ENCODE measurements around the gene CCL11. TPM values are rescaled to one million over a fixed set of nuclear protein-coding genes. Genes with fewer than 3 reads are reported as not detected.

CCL11 gene
- total RNA-seq, 1 experiment from 2014 or later = not detected

DNA sequence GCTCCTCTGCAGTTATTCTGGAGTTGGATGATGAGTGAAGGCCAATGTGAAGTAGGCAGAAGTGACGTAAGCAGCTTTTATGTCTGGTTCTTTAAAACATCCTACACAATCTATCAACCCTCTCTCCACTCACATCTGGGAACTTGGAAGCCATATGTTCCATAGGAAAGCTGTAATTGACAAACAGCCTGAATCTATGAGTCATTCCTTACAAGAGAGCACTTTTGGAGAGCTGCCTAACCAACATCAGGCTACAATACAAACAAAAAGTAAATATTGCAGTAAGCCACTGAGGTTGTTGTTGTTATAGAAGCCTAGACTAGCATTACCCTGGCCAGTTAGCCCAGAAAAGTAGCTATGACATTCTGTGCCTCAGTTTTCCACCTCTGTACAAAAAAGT, 9.7 kb upstream of the CCL11 start:
- DNase-seq (ENCODE audit: low spot score) = no peak

DNA sequence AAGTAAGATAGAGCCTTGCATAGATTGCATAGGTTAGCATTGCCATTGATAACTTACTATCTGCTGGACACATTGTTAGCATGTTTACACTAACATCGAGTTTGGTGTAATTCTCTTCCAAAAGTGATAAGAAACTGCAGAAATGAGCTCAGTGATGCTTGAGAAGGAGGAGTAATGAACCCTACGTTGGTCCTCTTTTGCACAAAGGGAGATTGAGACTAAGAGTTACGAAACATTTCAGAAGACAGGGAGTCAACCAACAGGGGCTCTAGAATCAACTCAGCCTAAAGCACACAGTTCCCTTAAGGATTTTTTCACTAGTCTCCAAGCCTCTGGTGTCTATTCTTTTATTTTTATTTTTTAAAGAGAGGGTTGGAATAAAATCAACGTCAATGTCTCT, 8.7 kb upstream of the CCL11 start:
- DNase-seq (ENCODE audit: low spot score) (no peak), ATAC-seq (no peak)
- Mint-ChIP-seq H3K27ac (no peak overlapping the region), H3K9me3 (no peaks in the 10 kb centered on the region), H3K4me1 (no peaks in the 10 kb centered on the region), H3K36me3 (no peaks in the 10 kb centered on the region), H3K4me3 (no peak overlapping the region), H3K27me3 (ENCODE audit: low read depth) (peaks cover 27% of the 10 kb centered on the region)
- ChIA-PET POLR2A (interaction anchor here (0.6 kb wide), 1 partner anchor 45 kb away, joined by 4 read pairs; no protein-coding TSS in a partner anchor), CTCF (interaction anchor here (0.8 to 1.1 kb wide), 2 partner anchors 85 to 106 kb away, joined by 3 to 6 read pairs; no protein-coding TSS in a partner anchor)
- no peak for TF ChIP-seq MXD4 (CRISPR knock-in tag; IDR thresholded peaks at IDR 0.05; ENCODE audit: borderline replicate concordance)
- TF ChIP-seq, protein P1, sequence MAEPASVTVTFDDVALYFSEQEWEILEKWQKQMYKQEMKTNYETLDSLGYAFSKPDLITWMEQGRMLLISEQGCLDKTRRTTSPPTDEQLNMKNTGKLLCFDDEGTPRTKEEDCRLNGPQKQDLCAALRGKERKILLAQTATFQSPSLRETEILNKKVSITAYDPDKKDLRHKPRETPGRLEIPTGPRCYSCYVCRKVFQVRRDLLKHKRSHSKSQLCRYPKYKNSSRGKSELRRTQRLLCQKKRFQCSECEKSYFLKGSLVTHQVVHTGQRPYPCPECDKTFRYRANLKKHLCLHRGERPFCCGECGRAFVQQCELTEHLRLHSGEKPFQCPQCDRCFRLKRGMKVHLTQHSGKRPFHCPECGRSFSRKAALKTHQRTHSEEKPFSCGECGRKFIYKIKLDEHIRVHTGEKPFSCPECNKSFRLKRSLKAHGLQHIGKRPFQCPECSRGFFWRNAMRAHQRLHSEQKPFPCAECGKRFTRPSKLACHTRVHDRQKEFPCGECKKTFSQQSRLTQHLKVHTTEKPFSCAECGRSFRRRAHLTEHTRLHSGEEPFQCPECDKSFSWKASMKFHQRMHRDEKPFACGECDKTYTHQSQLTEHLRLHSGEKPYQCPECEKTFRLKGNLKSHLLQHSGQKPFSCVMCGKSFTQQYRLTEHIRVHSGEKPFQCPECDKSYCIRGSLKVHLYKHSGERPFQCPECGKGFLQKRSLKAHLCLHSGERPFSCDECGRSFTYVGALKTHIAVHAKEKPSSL (CRISPR knock-in tag; conservative IDR thresholded peaks at IDR 0.05) = no peak
- no peak for TF ChIP-seq IRF2 (CRISPR knock-in tag; IDR thresholded peaks at IDR 0.05; ENCODE audit: borderline replicate concordance, low read depth)
- TF ChIP-seq NR1H2 (CRISPR knock-in tag; IDR thresholded peaks at IDR 0.05) = no peak
- TF ChIP-seq, protein P2, sequence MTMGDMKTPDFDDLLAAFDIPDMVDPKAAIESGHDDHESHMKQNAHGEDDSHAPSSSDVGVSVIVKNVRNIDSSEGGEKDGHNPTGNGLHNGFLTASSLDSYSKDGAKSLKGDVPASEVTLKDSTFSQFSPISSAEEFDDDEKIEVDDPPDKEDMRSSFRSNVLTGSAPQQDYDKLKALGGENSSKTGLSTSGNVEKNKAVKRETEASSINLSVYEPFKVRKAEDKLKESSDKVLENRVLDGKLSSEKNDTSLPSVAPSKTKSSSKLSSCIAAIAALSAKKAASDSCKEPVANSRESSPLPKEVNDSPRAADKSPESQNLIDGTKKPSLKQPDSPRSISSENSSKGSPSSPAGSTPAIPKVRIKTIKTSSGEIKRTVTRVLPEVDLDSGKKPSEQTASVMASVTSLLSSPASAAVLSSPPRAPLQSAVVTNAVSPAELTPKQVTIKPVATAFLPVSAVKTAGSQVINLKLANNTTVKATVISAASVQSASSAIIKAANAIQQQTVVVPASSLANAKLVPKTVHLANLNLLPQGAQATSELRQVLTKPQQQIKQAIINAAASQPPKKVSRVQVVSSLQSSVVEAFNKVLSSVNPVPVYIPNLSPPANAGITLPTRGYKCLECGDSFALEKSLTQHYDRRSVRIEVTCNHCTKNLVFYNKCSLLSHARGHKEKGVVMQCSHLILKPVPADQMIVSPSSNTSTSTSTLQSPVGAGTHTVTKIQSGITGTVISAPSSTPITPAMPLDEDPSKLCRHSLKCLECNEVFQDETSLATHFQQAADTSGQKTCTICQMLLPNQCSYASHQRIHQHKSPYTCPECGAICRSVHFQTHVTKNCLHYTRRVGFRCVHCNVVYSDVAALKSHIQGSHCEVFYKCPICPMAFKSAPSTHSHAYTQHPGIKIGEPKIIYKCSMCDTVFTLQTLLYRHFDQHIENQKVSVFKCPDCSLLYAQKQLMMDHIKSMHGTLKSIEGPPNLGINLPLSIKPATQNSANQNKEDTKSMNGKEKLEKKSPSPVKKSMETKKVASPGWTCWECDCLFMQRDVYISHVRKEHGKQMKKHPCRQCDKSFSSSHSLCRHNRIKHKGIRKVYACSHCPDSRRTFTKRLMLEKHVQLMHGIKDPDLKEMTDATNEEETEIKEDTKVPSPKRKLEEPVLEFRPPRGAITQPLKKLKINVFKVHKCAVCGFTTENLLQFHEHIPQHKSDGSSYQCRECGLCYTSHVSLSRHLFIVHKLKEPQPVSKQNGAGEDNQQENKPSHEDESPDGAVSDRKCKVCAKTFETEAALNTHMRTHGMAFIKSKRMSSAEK (CRISPR knock-in tag; IDR thresholded peaks at IDR 0.05; ENCODE audit: borderline replicate concordance) = no peak
- no peak for TF ChIP-seq ZNF121 (CRISPR knock-in tag; IDR thresholded peaks at IDR 0.05)
- TF ChIP-seq, protein P3, sequence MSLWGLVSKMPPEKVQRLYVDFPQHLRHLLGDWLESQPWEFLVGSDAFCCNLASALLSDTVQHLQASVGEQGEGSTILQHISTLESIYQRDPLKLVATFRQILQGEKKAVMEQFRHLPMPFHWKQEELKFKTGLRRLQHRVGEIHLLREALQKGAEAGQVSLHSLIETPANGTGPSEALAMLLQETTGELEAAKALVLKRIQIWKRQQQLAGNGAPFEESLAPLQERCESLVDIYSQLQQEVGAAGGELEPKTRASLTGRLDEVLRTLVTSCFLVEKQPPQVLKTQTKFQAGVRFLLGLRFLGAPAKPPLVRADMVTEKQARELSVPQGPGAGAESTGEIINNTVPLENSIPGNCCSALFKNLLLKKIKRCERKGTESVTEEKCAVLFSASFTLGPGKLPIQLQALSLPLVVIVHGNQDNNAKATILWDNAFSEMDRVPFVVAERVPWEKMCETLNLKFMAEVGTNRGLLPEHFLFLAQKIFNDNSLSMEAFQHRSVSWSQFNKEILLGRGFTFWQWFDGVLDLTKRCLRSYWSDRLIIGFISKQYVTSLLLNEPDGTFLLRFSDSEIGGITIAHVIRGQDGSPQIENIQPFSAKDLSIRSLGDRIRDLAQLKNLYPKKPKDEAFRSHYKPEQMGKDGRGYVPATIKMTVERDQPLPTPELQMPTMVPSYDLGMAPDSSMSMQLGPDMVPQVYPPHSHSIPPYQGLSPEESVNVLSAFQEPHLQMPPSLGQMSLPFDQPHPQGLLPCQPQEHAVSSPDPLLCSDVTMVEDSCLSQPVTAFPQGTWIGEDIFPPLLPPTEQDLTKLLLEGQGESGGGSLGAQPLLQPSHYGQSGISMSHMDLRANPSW (CRISPR knock-in tag; conservative IDR thresholded peaks at IDR 0.05; ENCODE audit: low read depth) = no peak
- TF ChIP-seq ZBTB21 (CRISPR knock-in tag; IDR thresholded peaks at IDR 0.05; ENCODE audit: borderline replicate concordance) = no peak
- no peak for TF ChIP-seq JAZF1 (CRISPR knock-in tag; IDR thresholded peaks at IDR 0.05)
- no peak for TF ChIP-seq OVOL2 (CRISPR knock-in tag; IDR thresholded peaks at IDR 0.05; ENCODE audit: borderline replicate concordance)
- TF ChIP-seq, protein P4, sequence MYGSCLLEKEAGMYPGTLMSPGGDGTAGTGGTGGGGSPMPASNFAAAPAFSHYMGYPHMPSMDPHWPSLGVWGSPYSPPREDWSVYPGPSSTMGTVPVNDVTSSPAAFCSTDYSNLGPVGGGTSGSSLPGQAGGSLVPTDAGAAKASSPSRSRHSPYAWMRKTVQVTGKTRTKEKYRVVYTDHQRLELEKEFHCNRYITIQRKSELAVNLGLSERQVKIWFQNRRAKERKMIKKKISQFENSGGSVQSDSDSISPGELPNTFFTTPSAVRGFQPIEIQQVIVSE (CRISPR knock-in tag; IDR thresholded peaks at IDR 0.05; ENCODE audit: borderline replicate concordance) = no peak
- TF ChIP-seq ZNF219 (CRISPR knock-in tag; IDR thresholded peaks at IDR 0.05; ENCODE audit: borderline replicate concordance) = no peak
- TF ChIP-seq, protein P5, sequence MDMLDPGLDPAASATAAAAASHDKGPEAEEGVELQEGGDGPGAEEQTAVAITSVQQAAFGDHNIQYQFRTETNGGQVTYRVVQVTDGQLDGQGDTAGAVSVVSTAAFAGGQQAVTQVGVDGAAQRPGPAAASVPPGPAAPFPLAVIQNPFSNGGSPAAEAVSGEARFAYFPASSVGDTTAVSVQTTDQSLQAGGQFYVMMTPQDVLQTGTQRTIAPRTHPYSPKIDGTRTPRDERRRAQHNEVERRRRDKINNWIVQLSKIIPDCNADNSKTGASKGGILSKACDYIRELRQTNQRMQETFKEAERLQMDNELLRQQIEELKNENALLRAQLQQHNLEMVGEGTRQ (CRISPR knock-in tag; IDR thresholded peaks at IDR 0.05) = no peak
- no peak for TF ChIP-seq RELA (CRISPR knock-in tag; IDR thresholded peaks at IDR 0.05; ENCODE audit: borderline replicate concordance)
- TF ChIP-seq ZNF317 (CRISPR knock-in tag; IDR thresholded peaks at IDR 0.05; ENCODE audit: borderline replicate concordance, low read depth) = no peak

More for the DNA sequence above, 9.7 kb upstream of the CCL11 start:
- Mint-ChIP-seq H3K4me3 (no peak overlapping the region), H3K4me1 (no peaks in the 10 kb centered on the region), H3K27me3 (ENCODE audit: low read depth) (peaks cover 27% of the 10 kb centered on the region), H3K9me3 (no peaks in the 10 kb centered on the region), H3K36me3 (no peaks in the 10 kb centered on the region), H3K27ac (no peak overlapping the region)
- CTCF ChIA-PET = interaction anchor here (1.1 kb wide), 1 partner anchor 86 kb away, joined by 6 read pairs; no protein-coding TSS in a partner anchor
- TF ChIP-seq, protein P1 (CRISPR knock-in tag; conservative IDR thresholded peaks at IDR 0.05) = no peak
- no peak for TF ChIP-seq TEAD4 (CRISPR knock-in tag; IDR thresholded peaks at IDR 0.05)
- no peak for TF ChIP-seq TCF7 (CRISPR knock-in tag; IDR thresholded peaks at IDR 0.05; ENCODE audit: low read depth)
- no peak for TF ChIP-seq CREB1 (CRISPR knock-in tag; IDR thresholded peaks at IDR 0.05)
- POLR2A ChIA-PET = no interaction called here
- ATAC-seq = no peak

All from WTC11 (cell line).